K562 (cell line): ENCODE measurements around the gene FGFRL1. TPM values are rescaled to one million over a fixed set of nuclear protein-coding genes. Genes with fewer than 3 reads are reported as not detected.

ENCODE experiments used
- FOXP4 ChIP-seq: sonication (generic); formaldehyde crosslinking; IDR thresholded peaks from 2 replicates; pipeline ENCODE4 v1.8.0; 2022; ENCODE audit warnings: mild to moderate bottlenecking, missing genetic modification reagents, borderline replicate concordance
- GABPB1 ChIP-seq: sonication (generic); formaldehyde crosslinking; IDR thresholded peaks from 2 replicates; pipeline ENCODE4 v1.8.0; 2022; ENCODE audit warnings: mild to moderate bottlenecking, missing genetic modification reagents
- HMG20B ChIP-seq: fragments of 250-450 bp; sonication (Bioruptor Pico); IDR thresholded peaks from 2 replicates; pipeline ENCODE4 v1.5.0; 2021; ENCODE audit warnings: mild to moderate bottlenecking
- MYBL2 ChIP-seq, 2 experiments: fragments of 450-650 bp in 1 of 2; sonication (generic) in 1 of 2; formaldehyde crosslinking in 1 of 2; IDR thresholded peaks; 2 replicates each; pipeline versions ENCODE4 v1.6.1 to v1.8.1; 2017 to 2022; ENCODE audit warnings: borderline replicate concordance in 1 of 2, inconsistent platforms in 1 of 2, low read depth in 1 of 2, mild to moderate bottlenecking in 1 of 2, missing genetic modification reagents in 1 of 2, moderate library complexity in 1 of 2
- NFATC3 ChIP-seq: fragments of 450-650 bp; IDR thresholded peaks from 2 replicates; pipeline ENCODE4 v1.6.1; 2017; ENCODE audit warnings: mild to moderate bottlenecking
- NFYB ChIP-seq: IDR thresholded peaks from 2 replicates; pipeline ENCODE4 v1.6.1; 2011; ENCODE audit warnings: mild to moderate bottlenecking, moderate library complexity; ENCODE audit not compliant: insufficient read length; ENCODE audit errors: extremely low read depth
- NR4A1 ChIP-seq, 2 experiments: fragments of 250-450 bp in 1 of 2; fragments of 450-650 bp in 1 of 2; sonication (Bioruptor Pico) in 1 of 2; IDR thresholded peaks; 2 replicates each; pipeline versions ENCODE4 v1.4.0 to v1.6.1; 2016 to 2020; ENCODE audit warnings: mild to moderate bottlenecking in 2 of 2, missing compliant biosample characterization in 1 of 2, missing genetic modification characterization in 1 of 2, moderate library complexity in 1 of 2
- PTRF ChIP-seq: fragments of 450-650 bp; IDR thresholded peaks from 2 replicates; pipeline ENCODE4 v1.6.1; 2016; ENCODE audit warnings: mild to moderate bottlenecking, missing genetic modification characterization, missing compliant biosample characterization
- RERE ChIP-seq: sonication (generic); formaldehyde crosslinking; IDR thresholded peaks from 2 replicates; pipeline ENCODE4 v1.8.0; 2023; ENCODE audit warnings: missing genetic modification reagents, mild to moderate bottlenecking, borderline replicate concordance
- SIN3B ChIP-seq: fragments of 450-650 bp; IDR thresholded peaks from 2 replicates; pipeline ENCODE4 v1.6.1; 2017; ENCODE audit warnings: low read depth, mild to moderate bottlenecking, moderate library complexity
- ZFP91 ChIP-seq: sonication (generic); formaldehyde crosslinking; IDR thresholded peaks from 2 replicates; pipeline ENCODE4 v1.8.0; 2022; ENCODE audit warnings: mild to moderate bottlenecking, missing genetic modification reagents
- ZNF41 ChIP-seq: fragments of 250-450 bp; sonication (Bioruptor Pico); conservative IDR thresholded peaks from 2 replicates; pipeline ENCODE4 v1.4.0; 2020; ENCODE audit warnings: mild to moderate bottlenecking
- ZNF830 ChIP-seq: fragments of 250-450 bp; sonication (Bioruptor Pico); IDR thresholded peaks from 2 replicates; pipeline ENCODE4 v1.5.0; 2021; ENCODE audit warnings: mild to moderate bottlenecking
- polyA plus RNA-seq, 8 experiments: library from polyadenylated mRNA; depleted of rRNA in 4 of 8; stranded (reverse) in 5 of 8; unstranded in 3 of 8; fragments of >200 nt; fragmentation: Nextera tagmentation in 2 of 8; fragmentation: Illumina TruSeq in 1 of 8; extraction: Ambion mirVana in 2 of 8; extraction: Trizol in 1 of 8; gene quantifications; 2 replicates each; pipeline versions ENCODE4 v1.2.1 to v1.2.3, GENCODE V29; 2011 to 2014; ENCODE audit warnings: inconsistent platforms in 1 of 8, missing spikeins in 1 of 8
- total RNA-seq, 7 experiments: library from RNA; depleted of rRNA in 6 of 7; stranded (reverse); fragments of >200 nt in 6 of 7; fragmentation: Illumina TruSeq in 2 of 7; extraction: Trizol in 2 of 7; gene quantifications; 2 replicates each; pipeline versions ENCODE4 v1.2.1 to v1.2.3, GENCODE V29; 2011 to 2021; ENCODE audit warnings: low replicate concordance in 1 of 7
- TF ChIP-seq, protein P1 (sequence below): fragments of 200-800 bp; sonication (Bioruptor generic); IDR thresholded peaks from 2 replicates; pipeline ENCODE4 v1.6.1; 2017; ENCODE audit warnings: missing genetic modification characterization, missing compliant biosample characterization
- TF ChIP-seq, protein P2 (sequence below): fragments of 250-450 bp; sonication (Bioruptor Pico); IDR thresholded peaks from 2 replicates; pipeline ENCODE4 v1.8.0; 2022; ENCODE audit warnings: moderate library complexity, mild to moderate bottlenecking, inconsistent platforms

Gene FGFRL1
- total and polyA plus RNA-seq, 9 of the 15 experiments (the other 6 are each of a cell fraction or from before 2014, with no cell fraction given) = 0.34 to 49.9 (median 14.6) TPM

GRCh38 chr4:986879-987623 is 24.4 kb upstream of the FGFRL1 start, which contains the start of gene IDUA (continued):
- TF ChIP-seq GABPB1 (CRISPR knock-in tag) (peak; percentile 39), ZFP91 (CRISPR knock-in tag) (no peak), SIN3B (peak; percentile 80), RERE (CRISPR knock-in tag) (no peak), NFYB (no peak), NR4A1 (CRISPR knock-in tag; IDR thresholded peaks at IDR 0.05) (no peak), NR4A1 (tag; IDR thresholded peaks at IDR 0.05) (peak; percentile 43; the same call in 1 of the 2 replicates), HMG20B (CRISPR knock-in tag) (no peak), MYBL2 (IDR thresholded peaks at IDR 0.05; ENCODE audit: low read depth) (no peak), MYBL2 (CRISPR knock-in tag; IDR thresholded peaks at IDR 0.05; ENCODE audit: borderline replicate concordance) (no peak), FOXP4 (CRISPR knock-in tag) (no peak), NFATC3 (no peak), PTRF (no peak), ZNF41 (CRISPR knock-in tag) (no peak), ZNF830 (CRISPR knock-in tag) (no peak)
- TF ChIP-seq, protein P1, sequence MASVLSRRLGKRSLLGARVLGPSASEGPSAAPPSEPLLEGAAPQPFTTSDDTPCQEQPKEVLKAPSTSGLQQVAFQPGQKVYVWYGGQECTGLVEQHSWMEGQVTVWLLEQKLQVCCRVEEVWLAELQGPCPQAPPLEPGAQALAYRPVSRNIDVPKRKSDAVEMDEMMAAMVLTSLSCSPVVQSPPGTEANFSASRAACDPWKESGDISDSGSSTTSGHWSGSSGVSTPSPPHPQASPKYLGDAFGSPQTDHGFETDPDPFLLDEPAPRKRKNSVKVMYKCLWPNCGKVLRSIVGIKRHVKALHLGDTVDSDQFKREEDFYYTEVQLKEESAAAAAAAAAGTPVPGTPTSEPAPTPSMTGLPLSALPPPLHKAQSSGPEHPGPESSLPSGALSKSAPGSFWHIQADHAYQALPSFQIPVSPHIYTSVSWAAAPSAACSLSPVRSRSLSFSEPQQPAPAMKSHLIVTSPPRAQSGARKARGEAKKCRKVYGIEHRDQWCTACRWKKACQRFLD (CRISPR knock-in tag) = peak; percentile 85
- TF ChIP-seq, protein P2, sequence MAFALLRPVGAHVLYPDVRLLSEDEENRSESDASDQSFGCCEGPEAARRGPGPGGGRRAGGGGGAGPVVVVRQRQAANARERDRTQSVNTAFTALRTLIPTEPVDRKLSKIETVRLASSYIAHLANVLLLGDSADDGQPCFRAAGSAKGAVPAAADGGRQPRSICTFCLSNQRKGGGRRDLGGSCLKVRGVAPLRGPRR = no peak
